ENCODE results near the gene PLXDC1.
"Not testable (repeated sequence)": the region's sequence is repeated elsewhere in the genome, so short reads cannot be mapped to it uniquely, and the experiment has no call there.

The PLXDC1 gene

GRCh38 chr17:39071573-39071972 is 79.9 kb downstream of the PLXDC1 start:
- no peaks in the 10 kb centered on the region for H3K27me3 Mint-ChIP-seq
- H3K9me3 Mint-ChIP-seq: no peaks in the 10 kb centered on the region
- no peak overlapping the region for H3K4me3 Mint-ChIP-seq
- no peak overlapping the region for H3K27ac Mint-ChIP-seq
- peaks cover 3% of the 10 kb centered on the region for H3K36me3 Mint-ChIP-seq (ENCODE audit: low read depth)
- peaks cover 6% of the 10 kb centered on the region for H3K4me1 Mint-ChIP-seq (ENCODE audit: low read depth)

GRCh38 chr17:39069114-39069756 is 82.2 kb downstream of the PLXDC1 start:
- Mint-ChIP-seq H3K27me3 (no peaks in the 10 kb centered on the region), H3K36me3 (ENCODE audit: low read depth) (no peaks in the 10 kb centered on the region), H3K27ac (no peak overlapping the region), H3K4me1 (ENCODE audit: low read depth) (peaks cover 6% of the 10 kb centered on the region), H3K4me3 (no peak overlapping the region), H3K9me3 (no peaks in the 10 kb centered on the region)

- Mint-ChIP-seq H3K27me3 (no peaks in the 10 kb centered on the region), H3K4me3 (no peak overlapping the region), H3K36me3 (ENCODE audit: low read depth) (no peaks in the 10 kb centered on the region), H3K4me1 (ENCODE audit: low read depth) (peaks cover 3% of the 10 kb centered on the region), H3K27ac (no peak overlapping the region), H3K9me3 (no peaks in the 10 kb centered on the region)
These were observed 86.6 kb downstream of the PLXDC1 start for GRCh38 chr17:39064819-39065218.

- no peak overlapping the region for H3K27ac Mint-ChIP-seq
These were observed 87.1 kb downstream of the PLXDC1 start for GRCh38 chr17:39064374-39064773.

DNA sequence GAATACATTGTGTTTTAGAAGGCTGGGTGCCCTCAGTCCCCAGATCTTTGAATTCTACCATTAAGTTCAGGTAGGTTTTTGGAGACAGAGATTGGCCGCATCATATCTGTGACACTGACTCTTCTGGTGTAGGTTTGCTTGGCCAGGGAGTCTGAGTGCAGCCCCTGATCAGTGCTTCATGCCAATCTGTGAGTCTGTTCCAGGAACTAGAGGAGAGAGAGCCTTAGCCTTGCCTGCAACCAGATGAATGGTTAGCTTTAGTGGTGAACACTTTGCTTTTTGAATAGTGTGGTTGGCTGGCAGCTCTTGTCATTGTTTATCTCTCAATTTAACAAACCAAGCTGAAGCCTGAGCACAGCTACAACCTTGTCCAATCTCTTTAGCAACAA is 87.8 kb downstream of the PLXDC1 start:
- no peak overlapping the region for H3K4me3 Mint-ChIP-seq
- H3K27ac Mint-ChIP-seq: no peak overlapping the region

More at GRCh38 chr17:39064374-39064773, 87.1 kb downstream of the PLXDC1 start:
- H3K27me3 Mint-ChIP-seq: no peaks in the 10 kb centered on the region
- H3K9me3 Mint-ChIP-seq: no peaks in the 10 kb centered on the region
- H3K4me3 Mint-ChIP-seq: no peak overlapping the region
- H3K4me1 Mint-ChIP-seq (ENCODE audit: low read depth): peaks cover under 1% of the 10 kb centered on the region
- no peaks in the 10 kb centered on the region for H3K36me3 Mint-ChIP-seq (ENCODE audit: low read depth)

DNA sequence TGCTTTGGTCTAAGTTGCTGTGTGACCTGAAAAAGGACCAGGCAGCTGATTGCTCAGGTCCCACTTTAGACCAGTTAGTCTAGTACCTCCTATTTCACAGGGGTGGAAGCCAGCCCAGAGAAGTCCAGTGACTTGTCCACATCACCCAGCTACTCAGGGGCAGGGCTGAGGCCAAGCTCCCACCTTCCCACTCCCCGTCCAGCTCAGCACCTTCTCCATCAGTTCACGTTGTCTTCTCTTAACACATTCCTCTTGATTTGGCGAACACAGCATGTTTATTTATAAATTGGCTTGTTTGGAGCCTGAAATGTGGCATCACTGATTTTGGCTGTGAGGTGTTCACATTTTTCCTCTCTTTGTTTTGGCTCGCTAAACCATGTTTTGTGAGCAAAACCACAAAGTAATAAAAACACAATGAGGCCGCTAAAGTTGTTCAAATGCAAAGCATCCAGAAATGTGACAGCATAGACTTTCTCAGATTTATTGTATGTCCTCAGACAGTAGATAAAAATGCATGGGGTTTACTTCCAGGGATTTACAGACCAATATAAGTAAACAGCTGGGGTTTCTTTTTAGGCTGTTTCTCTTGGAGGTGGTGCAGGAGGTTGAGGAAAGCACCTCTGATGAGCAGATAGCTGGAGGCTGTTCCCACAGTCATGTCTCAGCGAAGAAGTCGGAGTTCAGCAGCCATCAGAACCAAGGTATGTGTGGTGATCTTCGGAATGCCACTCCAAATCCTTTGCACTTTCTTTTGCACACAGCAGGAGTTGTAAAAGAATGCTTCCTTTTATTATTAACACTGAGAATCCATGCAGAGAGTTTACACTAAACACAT is 88.4 kb downstream of the PLXDC1 start:
- no peaks in the 10 kb centered on the region for H3K27me3 Mint-ChIP-seq
- peaks cover 1% of the 10 kb centered on the region for H3K4me1 Mint-ChIP-seq (ENCODE audit: low read depth)
- H3K4me3 Mint-ChIP-seq: no peak overlapping the region
- H3K9me3 Mint-ChIP-seq: no peaks in the 10 kb centered on the region
- no peak overlapping the region for H3K27ac Mint-ChIP-seq
- no peaks in the 10 kb centered on the region for H3K36me3 Mint-ChIP-seq (ENCODE audit: low read depth)

More for the DNA sequence above, 87.8 kb downstream of the PLXDC1 start:
- Mint-ChIP-seq H3K9me3 (no peaks in the 10 kb centered on the region), H3K36me3 (ENCODE audit: low read depth) (no peaks in the 10 kb centered on the region), H3K4me1 (ENCODE audit: low read depth) (no peaks in the 10 kb centered on the region), H3K27me3 (no peaks in the 10 kb centered on the region)

DNA sequence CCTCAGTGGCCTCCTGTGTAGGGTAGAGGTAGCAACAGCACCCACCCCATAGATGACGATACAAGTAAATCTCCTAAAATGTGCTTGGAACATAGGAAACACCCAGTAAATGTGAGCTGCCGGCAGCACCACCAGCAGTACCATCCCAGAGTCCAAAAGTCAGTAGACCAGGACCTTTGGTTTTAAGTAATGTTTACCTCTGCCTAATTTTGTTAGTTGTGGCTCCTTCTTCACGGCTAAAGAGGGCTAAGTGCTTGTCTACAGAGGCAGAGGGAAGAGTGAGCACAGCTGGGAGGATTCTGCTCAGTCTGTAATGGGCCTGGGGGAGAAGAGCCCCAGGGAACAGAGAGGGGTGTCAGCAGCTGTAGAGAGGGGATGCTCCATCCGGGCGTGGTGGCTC is 92.9 kb downstream of the PLXDC1 start:
- Mint-ChIP-seq H3K9me3 (no peaks in the 10 kb centered on the region), H3K36me3 (ENCODE audit: low read depth) (no peaks in the 10 kb centered on the region)

DNA sequence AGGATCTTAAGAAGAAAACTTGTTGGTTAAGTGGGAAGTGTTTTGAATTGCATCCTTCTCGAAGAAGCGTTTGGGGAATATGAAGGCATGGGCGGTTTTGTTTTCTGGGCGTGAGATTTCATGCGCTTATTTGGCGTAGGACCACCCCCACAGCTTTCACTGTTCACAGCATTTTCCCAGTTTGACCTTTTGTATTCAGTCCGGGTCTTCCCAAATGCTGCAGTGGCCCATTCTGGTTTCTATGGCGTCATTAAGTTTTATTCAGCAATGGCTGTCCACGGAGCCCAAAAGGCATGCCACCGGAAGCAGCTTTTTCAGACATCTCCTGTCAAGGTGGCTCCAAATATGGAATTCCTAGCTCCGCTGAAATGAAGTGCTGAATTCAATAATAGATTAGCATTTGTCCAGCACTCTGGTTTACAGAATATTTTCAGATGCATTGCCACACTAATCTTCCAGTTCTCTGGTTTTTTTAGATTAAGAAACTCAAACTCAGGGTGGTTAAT is 93.7 kb downstream of the PLXDC1 start:
- peaks cover 20% of the 10 kb centered on the region for H3K4me1 Mint-ChIP-seq (ENCODE audit: low read depth)
- peaks cover 3% of the 10 kb centered on the region for H3K27me3 Mint-ChIP-seq
- peak overlapping the region; percentile 84 for H3K4me3 Mint-ChIP-seq
- H3K36me3 Mint-ChIP-seq (ENCODE audit: low read depth): no peaks in the 10 kb centered on the region
- H3K27ac Mint-ChIP-seq: peak overlapping the region; percentile 57
- no peaks in the 10 kb centered on the region for H3K9me3 Mint-ChIP-seq

More for the DNA sequence above, 92.9 kb downstream of the PLXDC1 start:
- H3K27ac Mint-ChIP-seq: no peak overlapping the region
- peaks cover 3% of the 10 kb centered on the region for H3K27me3 Mint-ChIP-seq
- H3K4me3 Mint-ChIP-seq: no peak overlapping the region
- peaks cover 20% of the 10 kb centered on the region for H3K4me1 Mint-ChIP-seq (ENCODE audit: low read depth)

DNA sequence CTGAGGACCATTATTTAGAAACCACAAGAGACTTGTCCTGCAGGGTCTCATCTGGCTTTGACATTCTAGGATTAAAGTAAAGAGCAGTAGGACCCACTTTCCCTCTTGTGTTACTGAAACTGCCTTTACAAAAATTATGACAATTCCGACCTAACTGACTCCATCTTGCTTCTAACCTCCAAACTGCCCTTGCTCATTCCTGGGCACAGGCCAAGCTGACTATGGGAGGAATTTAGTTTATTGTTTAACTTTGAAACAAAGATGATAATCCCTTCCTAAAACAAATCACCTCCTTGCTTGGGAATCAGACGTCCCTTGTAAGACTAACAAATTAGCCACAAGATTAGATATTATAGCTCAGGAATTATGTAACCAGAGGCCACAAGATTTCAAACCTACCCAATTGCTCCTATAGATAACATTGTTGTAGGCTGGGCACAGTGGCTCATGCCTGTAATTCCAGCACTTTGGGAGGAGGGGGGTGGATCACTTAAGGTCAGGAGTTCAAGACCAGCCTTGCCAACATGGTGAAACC is 97.3 kb downstream of the PLXDC1 start:
- no peak overlapping the region for H3K27ac Mint-ChIP-seq
- no peak overlapping the region for H3K4me3 Mint-ChIP-seq
- H3K36me3 Mint-ChIP-seq (ENCODE audit: low read depth): no peaks in the 10 kb centered on the region
- H3K9me3 Mint-ChIP-seq: no peaks in the 10 kb centered on the region
- peaks cover 3% of the 10 kb centered on the region for H3K27me3 Mint-ChIP-seq
- H3K4me1 Mint-ChIP-seq (ENCODE audit: low read depth): peaks cover 20% of the 10 kb centered on the region

- not testable (repeated sequence) for H3K27me3 Mint-ChIP-seq; H3K4me3 Mint-ChIP-seq; H3K9me3 Mint-ChIP-seq; H3K27ac Mint-ChIP-seq; H3K36me3 Mint-ChIP-seq (ENCODE audit: low read depth)
- peaks cover 13% of the 10 kb centered on the region for H3K4me1 Mint-ChIP-seq (ENCODE audit: low read depth)
These were observed 99.0 kb downstream of the PLXDC1 start for GRCh38 chr17:39052423-39052822.

GRCh38 chr17:39051001-39051585 is 100.3 kb downstream of the PLXDC1 start:
- Mint-ChIP-seq H3K27me3 (peaks cover 3% of the 10 kb centered on the region), H3K27ac (no peak overlapping the region), H3K9me3 (peaks cover 10% of the 10 kb centered on the region), H3K4me1 (ENCODE audit: low read depth) (no peaks in the 10 kb centered on the region), H3K36me3 (ENCODE audit: low read depth) (peaks cover 7% of the 10 kb centered on the region), H3K4me3 (no peak overlapping the region)

GRCh38 chr17:39045948-39046679 is 105.3 kb downstream of the PLXDC1 start:
- H3K4me3 Mint-ChIP-seq: no peak overlapping the region
- H3K27me3 Mint-ChIP-seq: peaks cover 5% of the 10 kb centered on the region
- H3K9me3 Mint-ChIP-seq: peaks cover 15% of the 10 kb centered on the region
- peaks cover 7% of the 10 kb centered on the region for H3K36me3 Mint-ChIP-seq (ENCODE audit: low read depth)
- H3K4me1 Mint-ChIP-seq (ENCODE audit: low read depth): no peaks in the 10 kb centered on the region
- H3K27ac Mint-ChIP-seq: no peak overlapping the region

DNA sequence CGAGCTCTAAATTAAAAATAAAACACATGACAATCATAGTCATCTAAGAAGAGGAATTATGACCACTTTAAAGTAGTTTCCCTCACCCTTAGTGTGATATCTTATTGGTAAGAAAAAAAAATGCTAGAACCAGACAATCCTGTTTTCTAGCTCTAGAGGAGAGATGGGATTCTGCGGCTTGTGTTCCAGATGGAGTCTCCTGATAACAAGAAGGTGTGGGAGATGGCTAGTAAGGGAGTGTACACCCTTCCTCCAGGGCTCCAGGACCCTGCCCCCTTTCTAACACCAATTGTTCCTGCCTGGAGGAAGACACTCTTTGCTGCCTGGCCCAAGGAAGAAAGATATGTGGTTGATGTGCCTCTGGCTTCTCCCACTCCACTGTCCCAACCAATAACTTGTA is 115.4 kb downstream of the PLXDC1 start:
- Mint-ChIP-seq H3K4me3 (no peak overlapping the region), H3K4me1 (ENCODE audit: low read depth) (no peaks in the 10 kb centered on the region), H3K9me3 (no peaks in the 10 kb centered on the region), H3K27me3 (peaks cover 1% of the 10 kb centered on the region), H3K27ac (no peak overlapping the region), H3K36me3 (ENCODE audit: low read depth) (no peaks in the 10 kb centered on the region)

DNA sequence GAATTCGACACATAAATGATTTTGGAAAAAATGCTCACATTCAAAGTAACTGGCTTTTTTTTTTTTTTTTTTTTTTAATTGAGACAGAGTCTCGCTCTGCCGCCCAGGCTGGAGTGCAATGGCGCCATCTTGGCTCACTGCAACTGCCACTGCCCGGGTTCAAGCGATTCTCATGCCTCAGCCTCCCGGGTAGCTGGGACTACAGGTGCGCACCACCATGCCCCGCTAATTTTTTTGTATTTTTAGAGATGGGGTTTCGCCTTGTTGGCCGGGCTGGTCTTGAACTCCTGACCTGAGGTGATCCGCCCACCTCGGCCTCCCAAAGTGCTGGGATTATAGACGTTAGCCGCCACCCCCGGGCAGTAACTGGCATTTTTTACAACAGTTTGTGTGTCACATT is 115.9 kb downstream of the PLXDC1 start:
- H3K36me3 Mint-ChIP-seq (ENCODE audit: low read depth); H3K27me3 Mint-ChIP-seq; H3K27ac Mint-ChIP-seq; H3K9me3 Mint-ChIP-seq; H3K4me1 Mint-ChIP-seq (ENCODE audit: low read depth); H3K4me3 Mint-ChIP-seq: not testable (repeated sequence)
